ENCODE results near the gene ZNRF3.
A peak's percentile ranks its signal among the peaks of the same experiment; 100 is the strongest.

ZNRF3 gene

GRCh38 chr22:28953976-28954880, 70.9 kb downstream of the ZNRF3 start:
- DNase-seq (ENCODE audit: low spot score), result no peak

- DNase-seq (ENCODE audit: low spot score), result no peak
Measured at GRCh38 chr22:28955817-28956216, 72.4 kb downstream of the ZNRF3 start.

- no peak for DNase-seq (ENCODE audit: low spot score)
Measured at GRCh38 chr22:28956506-28956905, 73.1 kb downstream of the ZNRF3 start.

GRCh38 chr22:28958611-28959010, 75.2 kb downstream of the ZNRF3 start:
- no peak for DNase-seq (ENCODE audit: low spot score)

GRCh38 chr22:28962042-28962554, 78.7 kb downstream of the ZNRF3 start:
- no peak for DNase-seq (ENCODE audit: low spot score)

GRCh38 chr22:28963362-28963761, 80.0 kb downstream of the ZNRF3 start:
- no peak for DNase-seq (ENCODE audit: low spot score)

GRCh38 chr22:28967163-28967665, 83.8 kb downstream of the ZNRF3 start:
- DNase-seq (ENCODE audit: low spot score), result no peak

GRCh38 chr22:28967969-28968368, 84.6 kb downstream of the ZNRF3 start:
- no peak for DNase-seq (ENCODE audit: low spot score)

- DNase-seq (ENCODE audit: low spot score), result no peak
Measured at GRCh38 chr22:28969401-28970168, 86.2 kb downstream of the ZNRF3 start.

GRCh38 chr22:28973352-28973751, 90.0 kb downstream of the ZNRF3 start:
- DNase-seq (ENCODE audit: low spot score), result no peak

GRCh38 chr22:28977060-28977459, 93.7 kb downstream of the ZNRF3 start:
- no peak for DNase-seq (ENCODE audit: low spot score)

- DNase-seq (ENCODE audit: low spot score), result no peak
Measured at GRCh38 chr22:28977481-28977971, 94.2 kb downstream of the ZNRF3 start.

GRCh38 chr22:28978158-28978557, 94.8 kb downstream of the ZNRF3 start:
- peak; percentile 55 for DNase-seq (ENCODE audit: low spot score)

GRCh38 chr22:28978863-28979796, 95.8 kb downstream of the ZNRF3 start:
- no peak for DNase-seq (ENCODE audit: low spot score)

GRCh38 chr22:28980326-28980725, 97.0 kb downstream of the ZNRF3 start:
- DNase-seq (ENCODE audit: low spot score), result no peak

GRCh38 chr22:28981818-28982499, 98.6 kb downstream of the ZNRF3 start:
- no peak for DNase-seq (ENCODE audit: low spot score)

- no peak for DNase-seq (ENCODE audit: low spot score)
Measured at GRCh38 chr22:28983190-28983589, 99.8 kb downstream of the ZNRF3 start.

GRCh38 chr22:28983788-28984441, 100.5 kb downstream of the ZNRF3 start:
- DNase-seq (ENCODE audit: low spot score), result no peak

GRCh38 chr22:28984482-28985158, 101.2 kb downstream of the ZNRF3 start:
- DNase-seq (ENCODE audit: low spot score), result no peak

Measured in AG20443 (cell line).